UCSD-AML1 (cell line): ENCODE data around the gene DZANK1.
A peak's percentile ranks its signal among the peaks of the same experiment; 100 is the strongest.
"Not testable (repeated sequence)": the region's sequence is repeated elsewhere in the genome, so short reads cannot be mapped to it uniquely, and the experiment has no call there.

Source experiments
- DNase-seq: peaks from one replicate; lab custom pipeline; 2025; ENCODE audit not compliant: unreplicated experiment; lab: John Stamatoyannopoulos, UW

Gene DZANK1

GRCh38 chr20:18466894-18467730, at the start of gene DZANK1, which contains the start of gene POLR3F:
TSS of gene DZANK1 (minus strand) at chr20:18467030. CDS start at chr20:18465358, 1,672 bp downstream.
TSS of gene POLR3F (plus strand) at chr20:18467390. CDS start at chr20:18467507, 117 bp downstream.
- DNase-seq, result peak; percentile 96

DNA sequence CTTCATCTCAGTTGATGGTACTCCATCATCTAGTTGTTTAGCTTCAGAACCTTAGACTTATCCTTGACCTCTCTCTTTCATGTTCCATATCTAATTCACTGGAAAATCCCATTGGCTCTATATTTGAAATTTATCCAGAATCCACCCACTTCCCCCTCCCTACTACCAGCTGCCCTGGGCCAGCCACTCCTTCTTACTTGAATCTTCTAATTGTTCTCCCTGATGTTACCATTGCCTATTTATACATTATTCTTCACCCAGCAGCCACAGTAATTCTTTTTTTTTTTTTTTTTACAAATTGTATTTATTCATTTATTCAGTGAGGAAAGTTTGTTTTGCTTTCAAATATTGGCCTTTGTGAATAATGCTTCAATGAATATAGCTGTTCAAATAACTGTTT, 49.1 kb upstream of the DZANK1 start:
- DNase-seq, result no peak

DNA sequence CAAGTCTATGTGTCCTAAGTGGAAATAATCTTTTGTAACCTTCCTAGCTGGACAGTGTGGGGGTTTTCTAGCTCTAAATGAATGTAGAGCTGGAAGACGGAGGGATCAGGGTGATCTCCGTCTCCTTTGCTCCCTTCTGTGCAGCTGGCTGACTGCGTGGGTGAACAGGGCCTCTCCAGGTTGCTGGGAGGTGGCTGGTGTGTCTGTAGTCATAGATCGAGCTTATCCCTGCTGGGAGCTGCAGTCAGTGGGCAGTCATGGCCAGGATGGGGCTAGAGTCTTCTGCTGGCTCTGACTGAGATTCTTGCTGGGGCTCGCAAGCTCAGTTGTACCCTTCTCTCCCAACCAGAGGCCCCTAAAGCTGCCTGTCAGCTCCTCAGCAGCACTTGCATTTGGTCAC, 47.3 kb upstream of the DZANK1 start:
- DNase-seq, result no peak

GRCh38 chr20:18513208-18513607, 46.4 kb upstream of the DZANK1 start:
- DNase-seq, result no peak

- DNase-seq, result no peak
Observed at GRCh38 chr20:18511571-18511970, 44.7 kb upstream of the DZANK1 start.

GRCh38 chr20:18507218-18508191, 40.7 kb upstream of the DZANK1 start, which contains the start of gene SEC23B:
TSS of gene SEC23B (plus strand) at chr20:18507940. CDS start at chr20:18510836, 2,896 bp downstream.
- DNase-seq, result peak; percentile 95

DNA sequence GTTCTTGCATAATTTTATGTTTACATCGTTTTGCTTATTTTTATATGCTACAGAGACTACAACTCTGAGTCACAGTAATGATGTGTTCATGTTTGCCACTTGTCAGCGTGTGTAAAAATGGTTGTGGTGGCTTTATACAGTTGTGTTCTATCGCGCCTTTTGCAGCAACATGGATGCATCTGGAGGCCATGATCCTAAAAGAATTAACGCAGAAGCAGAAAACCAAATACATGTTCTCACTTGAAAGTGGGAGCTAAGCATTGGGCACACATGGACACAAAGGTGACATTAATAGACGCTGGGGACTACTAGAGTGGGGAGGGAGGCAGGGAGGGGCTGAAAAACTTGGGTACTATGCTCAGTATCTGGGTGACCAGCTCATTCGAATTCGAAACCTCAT, 39.9 kb upstream of the DZANK1 start:
- DNase-seq, result no peak

DNA sequence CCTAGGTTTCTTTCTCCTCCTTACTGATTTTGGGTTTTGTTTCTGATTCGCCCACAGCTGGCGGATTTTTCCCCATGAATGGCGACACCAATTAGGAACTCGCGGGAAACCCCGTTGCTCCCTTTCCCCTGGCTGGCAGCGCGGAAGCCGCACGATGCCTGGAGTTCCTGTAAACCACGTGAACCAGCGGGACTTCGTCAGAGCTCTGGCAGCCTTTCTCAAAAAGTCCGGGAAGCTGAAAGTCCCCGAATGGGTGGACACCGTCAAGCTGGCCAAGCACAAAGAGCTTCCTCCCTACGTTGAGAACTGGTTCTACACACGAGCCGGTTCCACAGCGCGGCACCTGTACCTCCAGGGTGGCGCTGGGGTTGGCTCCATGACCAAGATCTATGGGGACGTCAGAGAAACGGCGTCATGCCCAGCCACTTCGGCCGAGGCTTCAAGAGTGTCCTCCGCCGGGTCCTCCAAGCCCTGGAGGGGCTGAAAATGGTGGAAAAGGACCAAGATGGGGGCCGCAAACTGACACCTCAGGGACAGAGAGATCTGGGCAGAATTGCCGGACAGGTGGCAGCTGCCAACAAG, 37.7 kb upstream of the DZANK1 start:
- no peak for DNase-seq

DNA sequence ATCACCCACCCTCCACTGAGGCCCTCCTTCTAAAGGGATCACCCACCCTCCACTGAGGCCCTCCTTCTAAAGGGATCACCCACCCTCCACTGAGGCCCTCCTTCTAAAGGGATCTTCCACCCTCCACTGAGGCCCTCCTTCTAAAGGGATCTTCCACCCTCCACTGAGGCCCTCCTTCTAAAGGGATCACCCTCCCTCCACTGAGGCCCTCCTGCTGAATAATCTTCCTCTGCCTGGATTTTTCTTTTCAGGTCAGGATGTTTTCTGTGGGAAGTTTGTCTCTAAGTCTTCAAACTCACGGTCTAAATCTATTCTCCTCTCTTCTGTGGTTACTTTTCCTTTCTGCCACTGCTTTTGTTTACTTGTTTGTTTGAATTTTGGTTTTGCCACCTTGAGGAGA, 34.8 kb upstream of the DZANK1 start:
- not testable (repeated sequence) for DNase-seq

DNA sequence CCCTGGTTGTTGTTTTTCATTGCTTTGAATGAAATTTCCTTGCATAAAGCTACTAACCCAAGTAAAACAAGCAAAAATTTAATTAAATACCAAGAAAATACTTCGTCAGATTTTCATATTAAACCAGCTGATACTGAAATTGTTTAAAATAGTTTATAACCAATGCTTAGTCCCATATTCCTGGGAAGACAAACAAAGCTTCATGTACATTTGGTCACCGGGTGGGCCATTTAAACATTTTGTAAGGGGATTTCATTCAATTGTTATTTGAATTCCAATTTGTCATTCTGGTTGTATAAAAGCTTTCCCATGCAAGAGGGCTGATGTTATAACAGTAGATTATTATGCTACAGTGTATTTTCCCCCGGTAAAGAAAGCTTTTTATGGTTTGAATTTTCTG, 30.8 kb upstream of the DZANK1 start:
- DNase-seq, result no peak

GRCh38 chr20:18496740-18497592, 30.1 kb upstream of the DZANK1 start, which contains the start of gene RBBP9:
TSS of gene RBBP9 (minus strand) at chr20:18497225. CDS start at chr20:18497167, 58 bp downstream.
- peak; percentile 82 for DNase-seq

DNA sequence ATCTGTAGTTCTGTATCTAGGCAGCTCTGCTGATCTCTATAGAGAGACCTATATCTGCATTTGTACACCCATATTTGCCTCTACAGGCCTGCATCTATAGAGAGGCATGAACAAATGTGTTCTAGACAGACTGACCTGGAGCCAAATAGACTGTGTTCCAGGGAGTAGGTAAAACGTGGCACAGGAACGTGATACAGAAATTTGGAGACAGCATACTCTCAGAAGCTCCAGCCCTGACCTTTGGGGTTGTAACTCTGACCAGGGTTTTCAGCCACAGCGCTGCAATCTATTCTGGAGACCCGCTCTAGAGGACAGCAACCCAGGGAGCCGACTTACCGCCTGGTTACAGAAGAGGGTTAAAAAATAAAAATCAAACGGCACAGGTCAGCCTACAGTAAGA, 29.2 kb upstream of the DZANK1 start:
- DNase-seq, result no peak

- no peak for DNase-seq
Observed at GRCh38 chr20:18488301-18488700, 21.5 kb upstream of the DZANK1 start.

DNA sequence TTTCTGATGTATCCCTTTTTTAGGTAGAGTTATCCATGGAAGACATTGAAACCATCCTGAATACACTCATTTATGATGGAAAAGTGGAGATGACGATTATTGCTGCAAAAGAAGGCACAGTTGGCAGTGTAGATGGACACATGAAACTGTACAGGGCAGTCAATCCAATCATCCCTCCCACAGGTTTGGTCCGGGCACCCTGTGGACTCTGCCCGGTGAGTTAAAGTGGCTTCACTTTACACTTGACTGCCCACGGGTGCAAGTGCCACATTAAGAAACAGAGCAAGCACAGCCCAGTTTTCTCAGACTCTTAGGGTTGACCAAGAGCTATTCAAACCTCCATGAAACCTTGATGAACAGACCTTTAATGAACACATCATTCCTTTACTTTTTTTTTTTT, 14.8 kb upstream of the DZANK1 start:
- no peak for DNase-seq

GRCh38 chr20:18477821-18478220, 11.0 kb upstream of the DZANK1 start:
- no peak for DNase-seq

- DNase-seq, result no peak
Observed at GRCh38 chr20:18477218-18477617, 10.4 kb upstream of the DZANK1 start.

- DNase-seq, result no peak
Observed at GRCh38 chr20:18466574-18466893, 296 bp downstream of the DZANK1 start.

- DNase-seq, result no peak
Observed at GRCh38 chr20:18465536-18466200, 1.2 kb downstream of the DZANK1 start.

DNA sequence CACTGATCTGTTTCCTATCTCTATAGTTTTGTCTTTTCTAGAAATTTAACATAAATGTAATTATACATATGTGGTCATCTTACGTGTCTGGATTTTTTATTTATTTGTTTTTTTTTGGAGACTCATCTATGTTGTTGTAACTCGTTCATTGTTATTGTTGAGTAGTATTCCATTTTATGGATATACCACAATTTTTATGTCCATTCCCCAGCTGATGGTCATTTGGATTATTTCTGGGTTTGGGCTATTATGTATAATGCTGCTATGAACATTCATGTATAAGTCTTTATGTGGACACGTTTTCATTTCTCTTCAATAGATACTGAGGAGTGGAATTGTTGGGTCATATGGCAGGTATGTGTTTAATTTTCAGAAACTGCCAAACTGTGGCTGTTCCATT, 10.2 kb downstream of the DZANK1 start:
- no peak for DNase-seq

GRCh38 chr20:18443886-18444285, 22.9 kb downstream of the DZANK1 start:
- no peak for DNase-seq
